Measurements from ENCODE around the gene PRKCE. TPM values are rescaled to one million over a fixed set of nuclear protein-coding genes. Genes with fewer than 3 reads are reported as not detected.

The PRKCE gene
- total RNA-seq, 1 experiment from 2014 or later, result 14.8 TPM

GRCh38 chr2:46173636-46174250, 522.3 kb downstream of the PRKCE start:
- ATAC-seq (no peak), DNase-seq (ENCODE audit: low read depth, low spot score) (no peak)
- Histone ChIP-seq H3K4me2 (ENCODE audit: low read length) (no peak overlapping the region), H3K9me3 (ENCODE audit: control insufficient read depth in 1 of 2, insufficient read depth in 1 of 2, low read depth in 1 of 2, low read length in 2 of 2) (no peaks in the 10 kb centered on the region), H3K9ac (ENCODE audit: low read length) (no peak overlapping the region), H2AFZ (ENCODE audit: low read depth, low read length, poor library complexity, severe bottlenecking) (no peak overlapping the region), H3K27ac (ENCODE audit: low read depth, low read length) (no peak overlapping the region), H3K79me2 (ENCODE audit: insufficient read depth, low read length) (no peaks in the 10 kb centered on the region), H3K36me3 (ENCODE audit: control insufficient read depth in 1 of 2, insufficient read depth in 2 of 2, low read length in 2 of 2) (no peaks in the 10 kb centered on the region), H3K27me3 (ENCODE audit: insufficient read depth, low read length) (no peaks in the 10 kb centered on the region), H3K4me3 (replicated peaks in 1 of 2; ENCODE audit: low read depth in 1 of 2, low read length in 2 of 2) (no peak overlapping the region), H3K9me2 (ENCODE audit: insufficient read depth) (no peaks in the 10 kb centered on the region), H3K4me1 (ENCODE audit: control insufficient read depth in 1 of 2, insufficient read depth in 2 of 2, low read length in 2 of 2) (peaks cover 19 to 37% of the 10 kb centered on the region in 2 experiments), H4K20me1 (ENCODE audit: insufficient read depth) (no peaks in the 10 kb centered on the region)
- no TSS peak for BruUV-seq (replicated peaks)
- POLR2A ChIA-PET, result no interaction called here
- CTCF ChIA-PET, result no interaction called here
- TF ChIP-seq EGR1 (IDR thresholded peaks at IDR 0.05; ENCODE audit: low read depth) (no peak), ZNF274 (IDR thresholded peaks at IDR 0.05; ENCODE audit: low read depth, low read length) (no peak), MAX (IDR thresholded peaks at IDR 0.05) (no peak), TCF7L2 (IDR thresholded peaks at IDR 0.05; ENCODE audit: borderline replicate concordance, extremely low read depth, insufficient read depth, insufficient read length) (no peak), CEBPB (IDR thresholded peaks at IDR 0.05; ENCODE audit: low read depth) (no peak), ELF1 (IDR thresholded peaks at IDR 0.05; ENCODE audit: borderline replicate concordance, low read depth) (no peak), JUND (IDR thresholded peaks at IDR 0.05) (no peak), ATF3 (IDR thresholded peaks at IDR 0.05) (no peak), YY1 (IDR thresholded peaks at IDR 0.05; ENCODE audit: extremely low read depth, insufficient replicate concordance, low read depth, low read length) (no peak), POLR2AphosphoS5 (IDR thresholded peaks at IDR 0.05; ENCODE audit: low read depth, low read length) (no peak)
- intact Hi-C loops (cut with micrococcal nuclease), result no loop called here
- RAD21 ChIA-PET (ENCODE audit: low non-redundant PET in 1 of 2, low total read pairs in 2 of 2, uncharacterized antibody in 2 of 2, unreplicated experiment in 2 of 2), result no interaction called here
